Stimulated activated CD8-positive, alpha-beta memory T cell treated with anti-CD3 and anti-CD28 coated beads, Interleukin-4, amount 100 ng/mL, for 1 hour (primary cell): Measurements from ENCODE around the gene TUBA1A.
"Not testable (repeated sequence)": the region's sequence is repeated elsewhere in the genome, so short reads cannot be mapped to it uniquely, and the experiment has no call there.

ENCODE experiments used
- DNase-seq, 2 donors: peaks; one replicate each; pipeline ENCODE4 v3.0.0-alpha.2; 2020; ENCODE audit warnings: low read depth in 2 of 2, low spot score in 1 of 2

The TUBA1A gene

DNA sequence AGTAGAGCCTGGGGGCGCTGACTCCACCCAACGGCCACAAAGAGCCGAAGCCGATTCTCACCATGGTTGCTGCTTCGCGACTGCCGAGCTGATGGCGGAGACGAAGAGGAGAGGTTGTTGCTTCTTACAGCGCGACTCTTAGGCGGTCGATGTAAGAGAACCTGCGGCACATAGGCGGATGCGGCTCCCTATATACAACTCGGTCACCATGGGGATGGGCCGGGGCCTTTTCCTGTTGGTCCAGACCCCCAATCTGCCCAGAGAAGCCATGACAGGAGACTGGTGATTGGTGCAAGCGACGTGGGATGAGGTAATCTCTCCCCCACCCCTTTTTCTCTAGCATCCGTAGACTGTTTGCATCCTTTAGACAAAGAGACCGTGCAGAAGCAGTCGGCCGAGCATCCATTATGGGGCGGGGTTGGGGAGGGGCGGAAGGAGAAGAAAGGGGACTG lies at the start of gene TUBA1A:
Gene TUBA1A (minus strand): TSS at position 165 of the 452 bp plus-strand sequence. CDS start 101 bp downstream, at position 64.
- peak; percentile 88 to 94 for DNase-seq

DNA sequence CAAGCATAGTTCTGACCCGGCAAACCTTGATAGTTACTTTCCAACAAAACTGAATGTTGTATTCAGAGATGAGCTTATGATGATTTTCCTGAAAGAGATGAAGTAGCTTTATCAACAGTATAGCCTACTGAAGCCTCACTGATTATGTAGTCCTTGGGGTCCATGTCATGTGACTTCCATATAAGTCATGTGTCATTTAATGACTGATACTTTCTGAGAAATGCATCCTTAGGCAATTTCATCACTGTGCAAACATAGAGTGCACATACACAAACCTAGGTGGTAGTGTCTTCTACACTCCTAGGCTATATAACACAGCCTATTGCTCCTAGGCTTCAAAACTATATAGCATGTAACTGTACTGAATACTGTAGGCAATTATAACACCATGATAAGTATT lies 47.5 kb upstream of the TUBA1A start:
- DNase-seq, result no peak

DNA sequence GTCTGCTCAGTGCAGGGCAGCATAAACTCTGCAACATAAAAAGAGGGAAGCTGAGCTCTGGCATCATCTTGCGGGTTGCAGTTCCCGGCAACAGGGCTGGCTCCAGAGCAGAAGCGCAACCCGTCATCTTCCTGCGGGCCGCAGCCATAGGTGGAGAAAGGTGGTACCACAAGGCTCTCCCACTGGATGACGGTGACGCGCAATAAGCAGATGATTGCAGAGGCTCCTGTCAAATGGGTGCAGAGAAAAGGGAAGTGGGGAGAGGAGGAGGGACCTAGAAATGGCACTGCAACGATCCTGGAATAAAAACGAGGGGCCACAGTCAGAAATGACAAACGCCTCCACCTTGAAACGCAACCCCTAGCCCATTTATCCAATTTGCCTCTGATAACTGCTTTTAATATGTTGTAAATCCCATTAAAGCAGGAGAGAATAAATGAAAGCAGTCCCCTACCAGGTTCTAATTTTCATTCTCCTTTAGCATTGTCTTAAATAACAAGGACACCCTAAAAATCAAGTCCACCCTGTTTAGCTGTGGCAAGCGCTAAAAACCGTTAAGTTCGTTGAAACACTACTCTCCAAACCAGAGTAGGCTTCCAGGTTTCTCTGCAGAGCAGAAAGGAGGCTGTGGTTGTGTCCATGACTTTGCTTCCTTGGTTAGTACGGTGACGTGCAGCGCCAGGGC lies 45.1 kb upstream of the TUBA1A start:
- DNase-seq, result no peak

GRCh38 chr12:49232940-49233841 lies 44.3 kb upstream of the TUBA1A start:
- no peak for DNase-seq

- DNase-seq, result no peak
Observed at GRCh38 chr12:49231878-49232655, 43.2 kb upstream of the TUBA1A start.

DNA sequence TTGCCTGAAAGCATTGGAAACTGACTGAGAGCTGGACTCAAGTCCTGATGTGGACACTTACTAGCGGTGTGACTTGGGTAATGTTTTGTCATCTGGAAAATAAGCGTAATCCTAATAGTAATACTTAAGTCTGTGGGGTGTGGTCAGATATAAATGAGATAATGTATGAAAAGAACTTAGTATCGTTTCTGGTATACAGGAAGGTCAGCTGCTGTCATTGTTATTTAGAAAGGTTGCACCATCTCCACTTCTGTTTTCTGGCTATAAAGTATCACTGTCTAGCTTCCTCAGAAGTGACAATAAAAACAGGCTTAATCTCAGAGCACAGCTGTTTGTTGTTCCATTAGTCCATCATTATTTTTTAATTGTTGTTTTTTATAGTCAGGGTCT lies 41.9 kb upstream of the TUBA1A start:
- DNase-seq, result no peak

DNA sequence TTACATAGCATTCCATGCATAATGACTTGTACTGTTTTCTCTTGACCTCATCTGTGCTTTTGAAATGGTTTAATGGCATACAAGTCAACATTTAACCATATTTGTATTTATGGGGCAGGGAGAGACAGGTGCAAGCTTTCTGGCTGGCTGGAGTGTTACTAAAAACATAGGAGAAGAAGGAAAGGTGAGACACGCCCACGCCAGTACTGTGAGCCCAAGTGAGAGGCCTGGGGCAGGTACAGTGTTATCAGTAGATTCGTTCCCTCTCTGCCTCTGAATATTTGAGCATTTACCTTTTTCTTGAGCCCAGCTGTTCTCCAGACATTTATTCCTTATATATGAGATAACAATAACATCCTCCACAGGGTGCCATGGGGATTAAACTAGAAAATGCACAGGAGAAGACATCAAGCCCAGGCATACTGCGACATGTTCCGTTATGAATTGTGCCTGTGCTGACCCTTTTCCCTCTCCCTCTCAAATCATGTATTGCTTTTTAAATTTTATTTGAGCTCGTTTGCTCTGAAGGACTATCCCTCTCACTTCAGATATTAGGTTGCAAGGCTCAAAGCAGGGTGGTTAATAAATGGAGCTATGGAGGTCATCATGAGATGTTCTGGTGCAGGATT lies 41.4 kb upstream of the TUBA1A start:
- no peak for DNase-seq

- no peak for DNase-seq
Observed at GRCh38 chr12:49228653-49229052, 39.8 kb upstream of the TUBA1A start.

DNA sequence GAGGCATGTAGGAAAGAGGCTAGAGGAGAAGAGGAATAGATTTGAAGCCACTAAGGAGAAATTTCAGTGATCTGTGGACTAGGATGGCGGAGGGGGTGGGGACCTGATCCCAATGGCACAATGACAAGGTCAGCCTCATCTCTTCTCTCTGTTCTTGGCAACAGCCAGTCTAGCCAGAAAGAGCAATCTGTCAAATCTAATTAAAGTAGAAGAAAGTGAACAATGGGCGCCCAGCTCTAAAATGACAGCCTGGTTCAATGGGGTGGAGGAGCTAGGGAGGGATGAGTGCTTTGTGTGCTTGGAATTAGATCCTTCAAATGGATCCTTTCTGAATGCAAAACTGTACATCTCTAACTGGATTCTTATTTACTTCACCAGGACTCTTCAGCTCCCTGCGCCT lies 38.8 kb upstream of the TUBA1A start:
- DNase-seq, result no peak

DNA sequence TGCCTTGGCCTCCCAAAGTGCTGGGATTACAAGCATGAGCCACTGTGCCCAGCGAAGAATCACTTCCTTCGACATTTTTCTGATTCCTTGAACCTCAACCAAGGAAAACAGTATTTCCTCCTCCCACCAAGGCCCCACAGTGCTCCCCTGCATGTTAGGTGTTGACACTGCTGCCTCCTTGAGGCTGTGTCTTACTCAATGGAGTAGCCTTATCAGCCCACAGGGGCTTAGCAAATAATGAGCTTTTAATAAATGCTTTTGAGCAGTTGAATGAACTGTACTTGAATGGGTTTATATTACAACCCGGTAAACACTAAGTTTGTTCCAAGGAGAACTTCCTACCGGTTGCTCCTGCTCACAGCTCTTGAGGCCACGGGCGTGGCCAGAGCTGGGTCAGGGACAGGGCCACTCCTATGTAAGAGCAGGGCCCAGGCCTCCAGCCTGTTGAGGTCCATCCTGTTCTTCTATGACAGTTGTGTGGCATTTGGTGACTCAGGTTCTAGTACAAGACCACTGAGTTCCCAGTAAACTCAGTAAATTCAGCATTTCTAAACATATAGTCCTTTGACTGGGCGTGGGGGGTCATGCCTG lies 36.8 kb upstream of the TUBA1A start:
- no peak for DNase-seq

DNA sequence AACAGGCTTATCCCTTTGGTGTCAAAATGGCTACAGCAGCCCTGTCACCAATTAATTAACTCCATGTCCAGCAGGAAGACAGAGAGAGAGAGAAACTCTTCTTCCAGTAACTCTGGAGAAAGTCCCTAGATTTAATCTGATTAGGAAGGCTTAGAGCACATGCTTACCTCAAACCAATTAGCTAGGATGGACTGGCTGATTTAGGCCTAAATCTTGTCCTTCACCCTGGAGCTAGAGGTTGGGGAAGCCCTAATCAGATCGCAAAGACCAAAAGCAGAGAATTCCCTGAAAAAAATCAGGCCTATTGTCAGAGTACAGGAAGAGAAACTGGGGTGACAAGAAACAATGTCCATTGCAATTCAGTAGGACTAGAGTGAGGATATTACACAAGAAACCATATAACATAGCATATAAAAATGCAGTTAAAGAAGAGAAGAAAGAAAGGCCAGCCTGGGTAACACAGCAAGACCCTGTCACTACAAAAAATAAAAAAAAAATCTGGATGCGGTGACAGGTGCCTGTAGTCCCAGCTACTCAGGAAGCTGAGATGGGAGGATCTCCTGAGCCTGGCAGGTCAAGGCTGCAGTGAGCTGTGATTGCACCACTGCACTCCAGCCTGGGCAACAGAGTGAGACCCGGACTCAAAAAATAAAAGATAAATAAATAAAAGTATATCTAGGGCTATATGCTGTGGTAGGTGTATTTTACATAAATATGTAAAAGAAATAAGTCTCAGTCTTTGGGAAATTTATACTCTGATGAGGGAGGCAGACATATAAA lies 34.9 kb upstream of the TUBA1A start:
- DNase-seq, result no peak

- DNase-seq, result no peak
Observed at GRCh38 chr12:49223122-49223521, 34.2 kb upstream of the TUBA1A start.

GRCh38 chr12:49220972-49221371 lies 32.1 kb upstream of the TUBA1A start:
- DNase-seq, result no peak

DNA sequence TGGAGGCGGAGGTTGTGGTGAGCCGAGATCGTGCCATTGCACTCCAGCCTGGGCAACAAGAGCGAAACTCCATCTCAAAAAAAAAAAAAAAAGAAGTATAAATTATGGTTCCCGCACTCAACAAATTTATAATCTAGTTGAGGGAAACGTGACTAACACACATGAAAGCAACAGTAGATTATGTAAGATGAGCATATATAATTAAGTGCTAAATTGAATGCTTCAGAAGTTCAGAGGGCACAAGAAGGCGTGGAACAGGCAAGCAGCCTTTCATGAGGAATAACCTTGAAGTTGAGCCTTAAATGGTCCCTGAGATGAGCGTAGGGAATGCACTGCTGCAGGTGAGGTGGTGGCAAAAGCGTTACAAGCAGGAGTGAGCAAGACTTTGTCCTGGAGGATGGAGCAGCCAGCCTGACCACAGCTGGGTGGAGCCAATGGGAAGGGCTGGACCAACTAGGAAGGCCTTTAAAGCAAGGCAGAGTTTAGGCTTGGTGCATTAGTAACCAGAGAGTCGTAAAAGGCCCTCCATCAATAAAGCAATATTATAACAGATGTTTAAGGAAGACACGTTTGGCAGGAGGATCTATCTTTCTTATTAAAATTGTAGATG lies 30.6 kb upstream of the TUBA1A start:
- DNase-seq, result no peak

DNA sequence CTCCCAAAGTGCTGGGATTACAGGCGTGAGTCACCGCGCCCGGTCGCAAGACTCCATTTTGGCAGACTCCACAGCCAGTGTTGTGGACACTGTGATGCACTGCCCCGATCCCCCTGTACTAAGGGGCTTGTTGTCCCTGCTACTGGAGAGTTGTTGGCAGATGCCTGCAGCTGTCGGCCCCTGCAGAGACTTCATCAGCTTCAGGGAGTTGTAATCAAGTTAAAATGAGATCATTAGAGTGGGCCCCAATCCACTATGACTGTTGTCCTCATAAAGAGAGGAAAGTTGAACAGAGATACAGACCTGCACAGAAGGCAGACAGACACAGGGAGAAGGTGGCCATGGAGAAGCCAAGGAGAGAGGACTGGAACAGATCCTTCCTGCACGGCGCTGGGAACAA lies 23.7 kb upstream of the TUBA1A start:
- DNase-seq, result no peak

DNA sequence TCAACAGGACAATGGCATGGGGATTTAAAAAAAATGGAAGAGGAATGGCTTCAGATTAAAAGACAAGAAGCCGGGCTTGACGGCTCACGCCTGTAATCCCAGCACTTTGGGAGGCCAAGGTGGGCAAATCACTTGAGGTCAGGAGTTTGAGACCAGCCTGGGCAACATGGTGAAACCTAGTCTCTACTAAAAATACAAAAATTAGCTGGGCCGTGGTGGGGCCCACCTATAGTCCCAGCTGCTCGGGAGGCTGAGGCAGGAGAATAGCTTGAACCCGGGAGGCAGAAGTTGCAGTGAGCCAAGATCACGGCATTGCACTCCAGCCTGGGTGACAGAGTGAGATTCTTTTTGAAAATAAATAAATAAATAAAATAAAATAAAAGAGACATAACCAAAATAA lies 21.8 kb upstream of the TUBA1A start:
- not testable (repeated sequence) for DNase-seq

- DNase-seq, result no peak
Observed at GRCh38 chr12:49208676-49209075, 19.8 kb upstream of the TUBA1A start.

- no peak for DNase-seq
Observed at GRCh38 chr12:49208146-49208545, 19.3 kb upstream of the TUBA1A start.

- DNase-seq, result no peak
Observed at GRCh38 chr12:49206389-49206788, 17.5 kb upstream of the TUBA1A start.
